ENCODE measurements around the gene MYO5A.

DNA sequence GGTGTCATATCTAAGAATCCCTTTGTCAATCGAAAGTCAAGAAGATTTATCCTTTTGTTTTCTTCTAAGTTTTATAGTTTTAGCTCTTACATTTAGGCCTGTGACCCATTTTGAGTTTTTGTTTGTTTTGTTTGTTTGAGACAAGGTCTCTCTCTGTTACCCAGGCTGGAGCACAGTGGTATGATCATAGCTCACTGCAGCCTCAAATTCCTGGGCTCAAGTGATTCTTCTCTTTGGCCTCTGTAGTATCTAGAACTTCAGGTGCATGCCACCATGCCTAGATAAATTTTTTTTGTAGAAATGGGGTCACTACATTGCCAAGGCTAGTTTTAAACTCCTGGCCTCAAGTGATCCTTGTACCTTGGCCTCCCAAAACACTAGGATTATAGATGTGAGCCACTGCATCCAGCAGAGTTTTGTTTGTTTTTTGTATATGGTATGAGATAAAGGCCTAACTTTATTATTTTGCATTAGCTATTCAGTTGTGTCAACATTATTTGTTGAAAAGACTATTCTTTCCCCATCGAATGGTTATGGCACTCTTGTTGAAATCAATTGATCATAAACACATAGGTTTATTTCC, 227.3 kb downstream of the MYO5A start:
- TF ChIP-seq SIN3A (IDR thresholded peaks at IDR 0.05; ENCODE audit: borderline replicate concordance, low read depth, low read length): no peak
- no peak for TF ChIP-seq CTCF (IDR thresholded peaks at IDR 0.05)
- no peak for TF ChIP-seq EZH2phosphoT487 (IDR thresholded peaks at IDR 0.05; ENCODE audit: borderline replicate concordance, low read depth)
- TF ChIP-seq, protein P1, sequence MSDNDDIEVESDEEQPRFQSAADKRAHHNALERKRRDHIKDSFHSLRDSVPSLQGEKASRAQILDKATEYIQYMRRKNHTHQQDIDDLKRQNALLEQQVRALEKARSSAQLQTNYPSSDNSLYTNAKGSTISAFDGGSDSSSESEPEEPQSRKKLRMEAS (IDR thresholded peaks at IDR 0.05; ENCODE audit: low read depth): no peak
- no peak for TF ChIP-seq EP300 (IDR thresholded peaks at IDR 0.05; ENCODE audit: borderline replicate concordance in 1 of 2, low read depth in 1 of 2, low read length in 1 of 2)
- TF ChIP-seq TCF12 (IDR thresholded peaks at IDR 0.05): no peak
- no peak for TF ChIP-seq POLR2AphosphoS5 (IDR thresholded peaks at IDR 0.05; ENCODE audit: low read depth, low read length)
- no peak for TF ChIP-seq FOXM1 (IDR thresholded peaks at IDR 0.05; ENCODE audit: low read depth)
- TF ChIP-seq, protein P2, sequence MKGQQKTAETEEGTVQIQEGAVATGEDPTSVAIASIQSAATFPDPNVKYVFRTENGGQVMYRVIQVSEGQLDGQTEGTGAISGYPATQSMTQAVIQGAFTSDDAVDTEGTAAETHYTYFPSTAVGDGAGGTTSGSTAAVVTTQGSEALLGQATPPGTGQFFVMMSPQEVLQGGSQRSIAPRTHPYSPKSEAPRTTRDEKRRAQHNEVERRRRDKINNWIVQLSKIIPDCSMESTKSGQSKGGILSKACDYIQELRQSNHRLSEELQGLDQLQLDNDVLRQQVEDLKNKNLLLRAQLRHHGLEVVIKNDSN (IDR thresholded peaks at IDR 0.05; ENCODE audit: borderline replicate concordance, low read depth): no peak
- TF ChIP-seq GATA2 (CRISPR knock-in tag; IDR thresholded peaks at IDR 0.05): no peak
- TF ChIP-seq MEF2A (IDR thresholded peaks at IDR 0.05; ENCODE audit: borderline replicate concordance, low read depth): no peak

Measured in SK-N-SH (cell line).